HEK293T (cell line): ENCODE data around the gene BICDL1.

ENCODE experiments used
- ARNT ChIP-seq: fragments of 450-650 bp; IDR thresholded peaks from 2 replicates; pipeline ENCODE4 v1.6.1; 2017; ENCODE audit warnings: mild to moderate bottlenecking
- BHLHE40 ChIP-seq: fragments of 450-650 bp; IDR thresholded peaks from 2 replicates; pipeline ENCODE4 v1.6.1; 2016; ENCODE audit warnings: mild to moderate bottlenecking, moderate library complexity, borderline replicate concordance
- CTBP1 ChIP-seq: fragments of 450-650 bp; IDR thresholded peaks from 2 replicates; pipeline ENCODE4 v1.6.1; 2016; ENCODE audit warnings: borderline replicate concordance
- ELF4 ChIP-seq: fragments of 450-650 bp; IDR thresholded peaks from 2 replicates; pipeline ENCODE4 v1.6.1; 2017; ENCODE audit warnings: antibody characterized with exemption
- FOXK2 ChIP-seq: fragments of 450-650 bp; IDR thresholded peaks from 2 replicates; pipeline ENCODE4 v1.6.1; 2016; ENCODE audit warnings: mild to moderate bottlenecking
- FOXM1 ChIP-seq: fragments of 450-650 bp; IDR thresholded peaks from 2 replicates; pipeline ENCODE4 v1.6.1; 2017; ENCODE audit warnings: mild to moderate bottlenecking, borderline replicate concordance
- HDGF ChIP-seq: fragments of 450-650 bp; IDR thresholded peaks from 2 replicates; pipeline ENCODE4 v1.6.1; 2017; ENCODE audit warnings: antibody characterized with exemption, borderline replicate concordance
- LEF1 ChIP-seq: fragments of 450-650 bp; IDR thresholded peaks from 2 replicates; pipeline ENCODE4 v1.6.1; 2017; ENCODE audit warnings: mild to moderate bottlenecking, borderline replicate concordance
- NFRKB ChIP-seq: fragments of 450-650 bp; IDR thresholded peaks from 2 replicates; pipeline ENCODE4 v1.6.1; 2016; ENCODE audit warnings: mild to moderate bottlenecking, moderate library complexity
- SP1 ChIP-seq: fragments of 450-650 bp; IDR thresholded peaks from 2 replicates; pipeline ENCODE4 v1.6.1; 2017
- SUZ12 ChIP-seq: fragments of 450-650 bp; IDR thresholded peaks from 2 replicates; pipeline ENCODE4 v1.6.1; 2016; ENCODE audit warnings: mild to moderate bottlenecking
- TARDBP ChIP-seq: fragments of 450-650 bp; IDR thresholded peaks from 2 replicates; pipeline ENCODE4 v1.6.1; 2016
- TF ChIP-seq, protein P1 (sequence below): fragments of 450-650 bp; IDR thresholded peaks from 2 replicates; pipeline ENCODE4 v1.6.1; 2016

GRCh38 chr12:120092551-120093335, 103.7 kb downstream of the BICDL1 start:
- TF ChIP-seq SUZ12 (no peak), TARDBP (no peak), ELF4 (no peak), NFRKB (no peak), SP1 (no peak), CTBP1 (no peak), LEF1 (no peak), ARNT (no peak), FOXM1 (no peak), BHLHE40 (no peak), FOXK2 (no peak), HDGF (no peak)
- TF ChIP-seq, protein P1, sequence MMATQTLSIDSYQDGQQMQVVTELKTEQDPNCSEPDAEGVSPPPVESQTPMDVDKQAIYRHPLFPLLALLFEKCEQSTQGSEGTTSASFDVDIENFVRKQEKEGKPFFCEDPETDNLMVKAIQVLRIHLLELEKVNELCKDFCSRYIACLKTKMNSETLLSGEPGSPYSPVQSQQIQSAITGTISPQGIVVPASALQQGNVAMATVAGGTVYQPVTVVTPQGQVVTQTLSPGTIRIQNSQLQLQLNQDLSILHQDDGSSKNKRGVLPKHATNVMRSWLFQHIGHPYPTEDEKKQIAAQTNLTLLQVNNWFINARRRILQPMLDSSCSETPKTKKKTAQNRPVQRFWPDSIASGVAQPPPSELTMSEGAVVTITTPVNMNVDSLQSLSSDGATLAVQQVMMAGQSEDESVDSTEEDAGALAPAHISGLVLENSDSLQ, result no peak
